Fibroblast of lung (primary cell): ENCODE measurements around the gene RNF224. TPM values are rescaled to one million over a fixed set of nuclear protein-coding genes. Genes with fewer than 3 reads are reported as not detected.

ENCODE experiments used
- DNase-seq, 2 donors: peaks; one replicate each; pipeline versions ENCODE4 v3.0.0 to v3.0.0-alpha.2; 2010; ENCODE audit warnings: low read depth in 2 of 2
- H2AFZ ChIP-seq: 2 replicates; pipeline ENCODE4 v1.5.1; 2012; ENCODE audit warnings: low read length, control low read depth, inconsistent platforms
- H3K27ac ChIP-seq: 2 replicates; pipeline ENCODE4 v1.5.1; 2011; ENCODE audit warnings: low read length, control low read depth; ENCODE audit not compliant: insufficient read depth
- H3K27me3 ChIP-seq: 2 replicates; pipeline ENCODE4 v1.5.1; 2011; ENCODE audit warnings: mild to moderate bottlenecking, low read length; ENCODE audit not compliant: control insufficient read depth, insufficient read depth
- H3K36me3 ChIP-seq: 2 replicates; pipeline ENCODE4 v1.5.1; 2011; ENCODE audit warnings: low read length; ENCODE audit not compliant: control insufficient read depth, insufficient read depth
- H3K4me1 ChIP-seq: 2 replicates; pipeline ENCODE4 v1.5.1; 2011; ENCODE audit warnings: low read length; ENCODE audit not compliant: control insufficient read depth, insufficient read depth; ENCODE audit errors: extremely low read depth
- H3K4me2 ChIP-seq: 2 replicates; pipeline ENCODE4 v1.5.1; 2011; ENCODE audit warnings: low read length, control low read depth; ENCODE audit not compliant: insufficient read depth; ENCODE audit errors: extremely low read depth
- H3K4me3 ChIP-seq, 4 experiments: fragments of 200-600 bp in 1 of 4; sonication (generic) in 1 of 4; replicated peaks in 1 of 4; 2 replicates each; pipeline ENCODE4 v1.5.1; 2011 to 2016; ENCODE audit warnings: low read length in 4 of 4, low read depth in 3 of 4, mild to moderate bottlenecking in 3 of 4, control low read depth in 2 of 4, inconsistent platforms in 1 of 4, mixed read lengths in 1 of 4; ENCODE audit not compliant: insufficient read depth in 1 of 4; ENCODE audit errors: control extremely low read depth in 1 of 4
- H3K79me2 ChIP-seq: 2 replicates; pipeline ENCODE4 v1.5.1; 2012; ENCODE audit warnings: mild to moderate bottlenecking, low read length, inconsistent platforms; ENCODE audit not compliant: control insufficient read depth, insufficient read depth
- H3K9ac ChIP-seq: 2 replicates; pipeline ENCODE4 v1.5.1; 2011; ENCODE audit warnings: mild to moderate bottlenecking, low read length, control low read depth; ENCODE audit not compliant: insufficient read depth
- H3K9me3 ChIP-seq: 2 replicates; pipeline ENCODE4 v1.5.1; 2012; ENCODE audit warnings: low read depth, low read length; ENCODE audit not compliant: control insufficient read depth, insufficient read depth
- H4K20me1 ChIP-seq: 2 replicates; pipeline ENCODE4 v1.5.1; 2011; ENCODE audit warnings: low read length; ENCODE audit not compliant: control insufficient read depth, insufficient read depth; ENCODE audit errors: extremely low read depth
- EZH2 ChIP-seq: IDR thresholded peaks from 2 replicates; pipeline ENCODE4 v1.5.1; 2012; ENCODE audit warnings: low read length, control low read depth, mild to moderate bottlenecking; ENCODE audit errors: missing control alignments
- polyA plus RNA-seq, 2 donors: library from polyadenylated mRNA; depleted of rRNA in 1 of 2; stranded (reverse) in 1 of 2; unstranded in 1 of 2; fragments of >200 nt; gene quantifications; 2 replicates each; pipeline ENCODE4 v1.2.1, GENCODE V29; 2011 to 2012; ENCODE audit warnings: missing spikeins in 1 of 2
- total RNA-seq: library from RNA; depleted of rRNA; stranded (reverse); fragments of >200 nt; gene quantifications from 2 replicates; pipeline ENCODE4 v1.2.1, GENCODE V29; 2014
- TF ChIP-seq, protein P1 (sequence below), 2 donors: IDR thresholded peaks in 1 of 2; conservative IDR thresholded peaks in 1 of 2; 1 replicate in 1 of 2; 2 replicates in 1 of 2; pipeline ENCODE4 v1.5.1; 2011 to 2012; ENCODE audit warnings: low read length in 2 of 2, control low read depth in 1 of 2, inconsistent platforms in 1 of 2, low read depth in 1 of 2, mild to moderate bottlenecking in 1 of 2

RNF224 gene
- total and polyA plus RNA-seq, 2 donors (not counting 1 experiment from before 2014, with no cell fraction given) = under 0.01 TPM; not detected in 1

DNA sequence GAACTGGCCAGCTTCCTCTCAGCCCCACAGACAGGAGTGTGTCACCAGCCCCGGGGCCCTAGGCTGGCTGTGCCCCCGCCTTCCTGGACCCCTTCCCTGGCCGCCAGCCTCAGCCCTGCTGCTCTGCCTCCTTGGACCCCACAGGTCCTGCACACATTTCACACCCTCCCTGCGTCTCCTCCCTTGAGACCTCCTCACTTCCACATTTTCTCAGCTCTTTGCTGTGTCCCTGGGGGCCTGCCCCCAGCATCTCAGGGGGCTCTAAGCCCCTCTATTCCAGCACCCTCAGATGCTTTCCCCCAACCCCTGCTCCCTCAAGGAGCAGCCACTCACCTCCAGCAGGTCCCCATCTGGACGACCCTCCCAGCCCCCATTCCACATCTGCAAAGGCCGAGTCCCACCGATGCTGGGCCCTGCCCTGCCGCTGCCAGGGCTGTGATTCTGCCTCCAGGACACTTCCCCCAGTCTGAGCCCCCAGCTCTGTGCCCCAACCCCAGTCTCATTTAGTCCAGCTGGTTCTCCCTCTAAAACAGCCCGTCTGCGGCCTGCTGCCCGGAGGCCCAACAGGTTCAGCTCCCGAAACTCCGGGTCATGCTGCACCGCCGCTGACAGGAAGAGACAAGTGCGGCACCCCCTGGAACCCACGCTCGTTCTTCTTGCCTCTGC, 7.6 kb downstream of the RNF224 start:
- TF ChIP-seq EZH2 = no peak
- TF ChIP-seq, protein P1, sequence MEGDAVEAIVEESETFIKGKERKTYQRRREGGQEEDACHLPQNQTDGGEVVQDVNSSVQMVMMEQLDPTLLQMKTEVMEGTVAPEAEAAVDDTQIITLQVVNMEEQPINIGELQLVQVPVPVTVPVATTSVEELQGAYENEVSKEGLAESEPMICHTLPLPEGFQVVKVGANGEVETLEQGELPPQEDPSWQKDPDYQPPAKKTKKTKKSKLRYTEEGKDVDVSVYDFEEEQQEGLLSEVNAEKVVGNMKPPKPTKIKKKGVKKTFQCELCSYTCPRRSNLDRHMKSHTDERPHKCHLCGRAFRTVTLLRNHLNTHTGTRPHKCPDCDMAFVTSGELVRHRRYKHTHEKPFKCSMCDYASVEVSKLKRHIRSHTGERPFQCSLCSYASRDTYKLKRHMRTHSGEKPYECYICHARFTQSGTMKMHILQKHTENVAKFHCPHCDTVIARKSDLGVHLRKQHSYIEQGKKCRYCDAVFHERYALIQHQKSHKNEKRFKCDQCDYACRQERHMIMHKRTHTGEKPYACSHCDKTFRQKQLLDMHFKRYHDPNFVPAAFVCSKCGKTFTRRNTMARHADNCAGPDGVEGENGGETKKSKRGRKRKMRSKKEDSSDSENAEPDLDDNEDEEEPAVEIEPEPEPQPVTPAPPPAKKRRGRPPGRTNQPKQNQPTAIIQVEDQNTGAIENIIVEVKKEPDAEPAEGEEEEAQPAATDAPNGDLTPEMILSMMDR (conservative IDR thresholded peaks at IDR 0.05 in 1 of 2, IDR thresholded peaks at IDR 0.05 in 1 of 2; ENCODE audit: low read depth in 1 of 2, low read length in 2 of 2) = no peak
- no peak overlapping the region for H3K4me2 ChIP-seq
- H3K36me3 ChIP-seq = no peaks in the 10 kb centered on the region
- DNase-seq = no peak
- H3K4me3 ChIP-seq = no peak overlapping the region
- H3K27ac ChIP-seq = no peak overlapping the region
- H3K4me1 ChIP-seq = peaks cover 2% of the 10 kb centered on the region
- H3K79me2 ChIP-seq = peaks cover 13% of the 10 kb centered on the region
- H3K9me3 ChIP-seq = no peaks in the 10 kb centered on the region
- no peak overlapping the region for H2AFZ ChIP-seq
- no peaks in the 10 kb centered on the region for H4K20me1 ChIP-seq
- H3K27me3 ChIP-seq = no peaks in the 10 kb centered on the region
- no peak overlapping the region for H3K9ac ChIP-seq

DNA sequence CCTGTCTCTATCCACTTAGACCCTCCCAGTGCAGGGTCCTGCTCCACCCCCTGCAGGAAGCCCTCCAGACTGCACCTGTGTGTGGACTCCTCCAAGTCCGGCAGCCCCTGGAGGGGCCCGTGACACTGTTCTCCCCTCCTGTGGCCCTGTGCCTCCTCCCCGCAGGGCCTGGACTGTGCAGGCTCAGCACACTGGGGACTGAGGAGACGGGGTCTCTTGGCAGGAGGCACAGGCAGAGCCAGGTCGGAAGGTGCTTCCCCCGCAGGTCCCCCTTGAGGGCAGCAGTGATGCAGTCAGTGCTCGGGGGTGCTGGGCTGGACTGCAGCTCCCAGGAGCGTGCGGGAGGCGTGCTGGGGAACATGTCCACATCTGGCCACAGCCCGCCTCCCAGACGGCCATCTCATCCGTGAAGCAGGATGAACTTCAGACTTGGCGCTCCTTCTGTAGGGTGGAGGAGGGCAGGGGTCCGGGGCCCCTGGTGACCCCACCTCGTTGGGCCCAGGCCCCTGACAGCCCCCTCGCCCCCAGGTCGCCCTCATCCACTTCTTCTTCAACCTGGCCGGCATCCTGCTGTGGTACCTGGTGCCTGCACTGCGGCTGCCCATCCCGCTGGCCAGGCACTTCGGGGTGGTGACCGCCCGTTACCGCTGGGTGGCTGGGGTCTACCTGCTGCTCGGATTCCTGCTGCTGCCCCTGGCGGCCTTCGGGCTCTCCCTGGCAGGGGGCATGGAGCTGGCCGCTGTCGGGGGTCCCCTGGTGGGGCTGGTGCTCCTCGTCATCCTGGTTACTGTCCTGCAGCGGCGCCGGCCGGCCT, 8.3 kb downstream of the RNF224 start:
- no peak overlapping the region for H3K9ac ChIP-seq
- no peak for DNase-seq
- H3K4me2 ChIP-seq = no peak overlapping the region
- TF ChIP-seq, protein P1 (conservative IDR thresholded peaks at IDR 0.05 in 1 of 2, IDR thresholded peaks at IDR 0.05 in 1 of 2; ENCODE audit: low read depth in 1 of 2, low read length in 2 of 2) = no peak
- no peak for TF ChIP-seq EZH2
- H3K79me2 ChIP-seq = peaks cover 13% of the 10 kb centered on the region
- H3K36me3 ChIP-seq = no peaks in the 10 kb centered on the region
- H3K4me1 ChIP-seq = peaks cover 2% of the 10 kb centered on the region
- H2AFZ ChIP-seq = no peak overlapping the region
- H3K27me3 ChIP-seq = no peaks in the 10 kb centered on the region
- H3K9me3 ChIP-seq = no peaks in the 10 kb centered on the region
- no peak overlapping the region for H3K4me3 ChIP-seq
- no peaks in the 10 kb centered on the region for H4K20me1 ChIP-seq
- H3K27ac ChIP-seq = no peak overlapping the region

DNA sequence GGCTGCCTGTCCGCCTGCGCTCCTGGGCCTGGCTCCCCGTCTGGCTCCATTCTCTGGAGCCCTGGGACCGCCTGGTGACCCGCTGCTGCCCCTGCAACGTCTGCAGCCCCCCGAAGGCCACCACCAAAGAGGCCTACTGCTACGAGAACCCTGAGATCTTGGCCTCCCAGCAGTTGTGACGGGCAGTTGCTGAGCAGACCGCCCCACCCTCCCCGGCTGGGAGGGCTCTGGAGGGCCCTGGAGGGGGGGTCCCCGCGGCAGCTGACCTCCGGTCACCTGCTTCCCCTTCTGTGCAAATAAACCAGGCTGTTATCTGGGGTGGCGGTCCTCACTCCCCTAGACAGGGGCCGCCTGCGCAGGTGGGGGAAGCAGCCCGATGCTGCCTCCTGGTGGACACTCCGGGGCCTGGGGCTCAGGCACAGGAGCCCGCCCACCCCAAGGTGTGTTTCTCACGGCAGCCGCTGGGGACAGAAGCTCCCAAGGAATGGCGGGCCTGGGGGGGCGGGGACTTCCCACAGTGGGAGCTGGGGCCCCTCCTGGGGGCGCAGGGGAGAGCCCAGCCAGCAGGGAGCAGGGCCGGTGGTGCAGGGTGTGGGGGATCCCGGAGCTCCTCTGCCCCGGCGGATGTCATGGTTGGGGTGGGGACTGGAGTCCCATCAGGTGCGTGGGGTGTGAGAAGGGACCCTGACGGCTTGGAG, 9.1 kb downstream of the RNF224 start:
- H3K4me2 ChIP-seq = no peak overlapping the region
- DNase-seq = peak; percentile 60 to 62
- TF ChIP-seq EZH2 = no peak
- TF ChIP-seq, protein P1 (conservative IDR thresholded peaks at IDR 0.05 in 1 of 2, IDR thresholded peaks at IDR 0.05 in 1 of 2; ENCODE audit: low read depth in 1 of 2, low read length in 2 of 2) = peak; percentile 79 to 81
- no peak overlapping the region for H3K9ac ChIP-seq
- no peaks in the 10 kb centered on the region for H4K20me1 ChIP-seq
- H3K27ac ChIP-seq = no peak overlapping the region
- no peaks in the 10 kb centered on the region for H3K27me3 ChIP-seq
- H3K36me3 ChIP-seq = no peaks in the 10 kb centered on the region
- peaks cover 13% of the 10 kb centered on the region for H3K79me2 ChIP-seq
- peak overlapping the region in 1 of 4 experiments; percentile 7 for H3K4me3 ChIP-seq
- peaks cover 2% of the 10 kb centered on the region for H3K4me1 ChIP-seq
- H2AFZ ChIP-seq = no peak overlapping the region
- H3K9me3 ChIP-seq = no peaks in the 10 kb centered on the region
